ENCODE measurements around the gene MAP7D1. TPM values are rescaled to one million over a fixed set of nuclear protein-coding genes. Genes with fewer than 3 reads are reported as not detected.

Gene MAP7D1
- total RNA-seq, 1 donor from 2014 or later: 120 TPM

DNA sequence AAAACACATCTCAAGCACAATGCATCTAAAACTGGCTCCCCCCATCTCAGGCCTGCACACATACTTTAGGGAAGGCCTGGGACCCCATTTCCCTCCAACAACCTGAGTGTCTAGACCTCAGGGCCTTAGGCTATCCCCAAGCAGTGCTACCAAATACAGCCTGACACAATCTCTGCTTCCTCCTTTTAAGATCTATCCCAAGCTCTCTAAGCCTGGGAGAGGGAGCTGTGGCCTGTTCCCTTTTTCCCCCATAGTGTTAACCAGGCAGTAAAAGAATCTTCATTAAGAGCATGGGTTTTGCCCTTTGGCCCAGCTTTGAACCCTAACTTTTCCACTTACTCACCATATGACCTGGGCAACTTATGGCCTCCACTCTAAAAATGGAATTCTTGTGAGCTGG lies 20.2 kb upstream of the MAP7D1 start:
- Histone ChIP-seq H3K27me3 (ENCODE audit: low read depth) (no peaks in the 10 kb centered on the region), H3K27ac (peak overlapping the region; percentile 31), H3K36me3 (peaks cover 42% of the 10 kb centered on the region), H3K9me3 (no peaks in the 10 kb centered on the region), H3K4me3 (no peak overlapping the region), H3K4me1 (peaks cover 23% of the 10 kb centered on the region)
- TF ChIP-seq, protein P1, sequence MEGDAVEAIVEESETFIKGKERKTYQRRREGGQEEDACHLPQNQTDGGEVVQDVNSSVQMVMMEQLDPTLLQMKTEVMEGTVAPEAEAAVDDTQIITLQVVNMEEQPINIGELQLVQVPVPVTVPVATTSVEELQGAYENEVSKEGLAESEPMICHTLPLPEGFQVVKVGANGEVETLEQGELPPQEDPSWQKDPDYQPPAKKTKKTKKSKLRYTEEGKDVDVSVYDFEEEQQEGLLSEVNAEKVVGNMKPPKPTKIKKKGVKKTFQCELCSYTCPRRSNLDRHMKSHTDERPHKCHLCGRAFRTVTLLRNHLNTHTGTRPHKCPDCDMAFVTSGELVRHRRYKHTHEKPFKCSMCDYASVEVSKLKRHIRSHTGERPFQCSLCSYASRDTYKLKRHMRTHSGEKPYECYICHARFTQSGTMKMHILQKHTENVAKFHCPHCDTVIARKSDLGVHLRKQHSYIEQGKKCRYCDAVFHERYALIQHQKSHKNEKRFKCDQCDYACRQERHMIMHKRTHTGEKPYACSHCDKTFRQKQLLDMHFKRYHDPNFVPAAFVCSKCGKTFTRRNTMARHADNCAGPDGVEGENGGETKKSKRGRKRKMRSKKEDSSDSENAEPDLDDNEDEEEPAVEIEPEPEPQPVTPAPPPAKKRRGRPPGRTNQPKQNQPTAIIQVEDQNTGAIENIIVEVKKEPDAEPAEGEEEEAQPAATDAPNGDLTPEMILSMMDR (IDR thresholded peaks at IDR 0.05): no peak
- ATAC-seq: peak in 1 of 2 donors; percentile 19
- intact Hi-C loops (cut with DNase I): no loop called here
- no peak for DNase-seq

DNA sequence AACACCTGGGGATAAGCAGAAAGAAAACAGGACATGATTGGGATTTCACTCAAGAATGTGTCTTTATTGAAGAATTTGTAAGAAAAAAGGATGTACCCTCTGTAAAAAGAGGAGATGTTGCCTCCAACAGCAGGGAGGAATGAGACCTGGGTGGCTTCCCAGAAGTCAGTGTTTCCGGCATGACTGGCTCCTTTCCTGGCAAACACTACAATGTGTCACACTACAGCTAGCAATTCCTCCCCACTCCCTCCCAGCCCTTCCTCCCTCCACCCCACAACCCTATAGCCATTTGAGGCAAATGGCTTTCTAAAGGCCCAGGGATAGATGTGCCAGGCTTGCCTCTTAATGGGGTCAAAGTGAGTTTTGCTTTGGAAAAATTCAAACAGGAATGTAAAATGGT lies 19.4 kb upstream of the MAP7D1 start:
- intact Hi-C loops (cut with DNase I): no loop called here
- Histone ChIP-seq H3K27me3 (ENCODE audit: low read depth) (no peaks in the 10 kb centered on the region), H3K36me3 (peaks cover 42% of the 10 kb centered on the region), H3K27ac (peak overlapping the region; percentile 31), H3K4me1 (peaks cover 23% of the 10 kb centered on the region), H3K9me3 (no peaks in the 10 kb centered on the region), H3K4me3 (no peak overlapping the region)
- ATAC-seq (peak; percentile 35 to 77), DNase-seq (no peak)
- TF ChIP-seq, protein P1 (IDR thresholded peaks at IDR 0.05): no peak

DNA sequence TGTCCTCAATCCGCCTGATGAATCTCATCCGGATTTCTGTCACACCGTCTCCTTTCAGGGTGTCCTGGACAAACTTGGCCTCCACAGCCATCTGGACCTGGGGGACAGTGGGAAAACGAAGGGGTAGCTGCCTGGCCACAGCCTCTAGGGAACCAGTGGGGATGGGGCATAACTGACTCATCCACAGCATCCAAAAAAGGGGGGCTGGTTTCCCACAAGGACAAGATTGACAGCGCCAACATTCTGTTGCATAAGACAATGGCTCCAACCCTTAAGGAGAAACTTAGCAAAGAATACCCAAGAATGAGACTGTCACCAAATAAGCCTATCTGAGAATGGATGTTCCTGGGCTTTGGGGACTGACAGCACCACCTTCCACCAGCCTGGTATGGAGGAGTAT lies 18.7 kb upstream of the MAP7D1 start:
- DNase-seq (no peak), ATAC-seq (no peak)
- TF ChIP-seq, protein P1 (IDR thresholded peaks at IDR 0.05): no peak
- intact Hi-C loops (cut with DNase I): no loop called here
- peaks cover 29% of the 10 kb centered on the region for H3K4me1 ChIP-seq
- no peak overlapping the region for H3K27ac ChIP-seq
- H3K4me3 ChIP-seq: no peak overlapping the region
- no peaks in the 10 kb centered on the region for H3K9me3 ChIP-seq
- peaks cover 42% of the 10 kb centered on the region for H3K36me3 ChIP-seq
- H3K27me3 ChIP-seq (ENCODE audit: low read depth): no peaks in the 10 kb centered on the region

DNA sequence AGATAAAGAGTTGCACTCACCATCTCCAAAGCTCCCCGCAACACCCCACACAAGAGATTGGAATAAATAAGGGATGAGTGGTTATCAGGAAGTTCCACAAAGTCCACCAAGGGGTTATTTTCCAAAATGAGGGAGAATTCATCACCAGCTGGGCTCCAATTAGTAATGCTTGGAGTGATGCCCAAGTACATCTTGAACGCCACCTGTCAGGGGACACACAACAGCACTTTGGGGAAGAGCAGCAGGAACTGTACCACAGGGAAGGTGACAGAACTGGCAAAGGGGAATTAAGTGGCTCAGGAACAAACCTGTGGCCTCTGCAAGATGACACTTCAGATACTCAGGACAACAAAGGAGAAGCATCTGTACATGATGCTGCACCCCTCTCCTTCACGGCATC lies 18.2 kb upstream of the MAP7D1 start:
- no peaks in the 10 kb centered on the region for H3K9me3 ChIP-seq
- intact Hi-C loops (cut with DNase I): no loop called here
- H3K27me3 ChIP-seq (ENCODE audit: low read depth): no peaks in the 10 kb centered on the region
- H3K4me1 ChIP-seq: peaks cover 35% of the 10 kb centered on the region
- no peak overlapping the region for H3K27ac ChIP-seq
- TF ChIP-seq, protein P1 (IDR thresholded peaks at IDR 0.05): no peak
- no peak overlapping the region for H3K4me3 ChIP-seq
- no peak for DNase-seq
- peaks cover 42% of the 10 kb centered on the region for H3K36me3 ChIP-seq
- no peak for ATAC-seq

DNA sequence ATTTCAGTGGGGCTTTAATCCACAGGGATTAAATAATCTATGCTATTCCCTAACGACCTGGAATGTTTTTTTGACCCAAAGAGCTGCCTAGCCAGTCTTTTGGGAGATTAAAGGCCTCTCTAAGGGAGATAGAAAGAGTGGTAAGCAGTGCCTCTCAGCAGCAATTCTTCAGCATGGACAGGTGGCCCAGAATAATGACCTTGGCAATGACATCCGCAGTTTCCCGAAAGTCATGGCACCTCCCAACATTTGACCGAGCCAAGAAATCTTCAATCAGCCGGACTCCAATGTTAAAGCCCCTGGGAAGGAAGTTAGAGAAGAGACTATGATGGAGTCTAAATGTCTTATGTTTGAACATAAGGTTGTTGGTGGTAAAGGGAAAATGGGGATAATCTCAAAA lies 16.4 kb upstream of the MAP7D1 start:
- TF ChIP-seq, protein P1 (IDR thresholded peaks at IDR 0.05): no peak
- DNase-seq (no peak), ATAC-seq (no peak)
- H3K9me3 ChIP-seq: no peaks in the 10 kb centered on the region
- H3K4me1 ChIP-seq: peaks cover 43% of the 10 kb centered on the region
- intact Hi-C loops (cut with DNase I): no loop called here
- H3K27ac ChIP-seq: no peak overlapping the region
- peaks cover 42% of the 10 kb centered on the region for H3K36me3 ChIP-seq
- no peak overlapping the region for H3K4me3 ChIP-seq
- H3K27me3 ChIP-seq (ENCODE audit: low read depth): no peaks in the 10 kb centered on the region

DNA sequence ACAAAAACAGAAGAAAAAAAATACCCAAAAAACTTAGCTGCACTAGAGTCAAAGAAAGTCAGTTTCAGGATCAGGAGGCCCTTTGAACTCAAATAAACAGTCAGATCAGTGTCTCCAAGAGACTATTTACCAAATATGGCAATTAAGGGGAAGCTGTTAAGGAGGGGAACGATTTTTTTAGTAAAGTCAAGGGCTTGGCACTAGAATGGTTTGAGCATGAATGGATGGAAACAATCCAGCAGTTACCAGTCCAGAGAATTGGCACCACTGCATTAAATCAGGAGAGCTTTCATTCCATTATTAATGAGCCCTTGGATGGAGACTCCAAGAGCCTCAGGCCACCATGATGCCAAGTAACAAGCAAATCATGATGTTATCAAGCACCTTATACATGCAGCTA lies 13.8 kb upstream of the MAP7D1 start:
- DNase-seq: no peak
- H3K9me3 ChIP-seq: no peaks in the 10 kb centered on the region
- intact Hi-C loops (cut with DNase I): no loop called here
- peak; percentile 42 to 49 for ATAC-seq
- peak overlapping the region; percentile 21 for H3K27ac ChIP-seq
- H3K27me3 ChIP-seq (ENCODE audit: low read depth): no peaks in the 10 kb centered on the region
- peaks cover 30% of the 10 kb centered on the region for H3K36me3 ChIP-seq
- no peak overlapping the region for H3K4me3 ChIP-seq
- TF ChIP-seq, protein P1 (IDR thresholded peaks at IDR 0.05): no peak
- peaks cover 25% of the 10 kb centered on the region for H3K4me1 ChIP-seq

All from lower lobe of right lung (tissue), 2 donors.